Measurements from ENCODE around the gene MYBPHL. TPM values are rescaled to one million over a fixed set of nuclear protein-coding genes. Genes with fewer than 3 reads are reported as not detected.

The MYBPHL gene
- total and polyA plus RNA-seq, 2 experiments from 2014 or later = not detected

DNA sequence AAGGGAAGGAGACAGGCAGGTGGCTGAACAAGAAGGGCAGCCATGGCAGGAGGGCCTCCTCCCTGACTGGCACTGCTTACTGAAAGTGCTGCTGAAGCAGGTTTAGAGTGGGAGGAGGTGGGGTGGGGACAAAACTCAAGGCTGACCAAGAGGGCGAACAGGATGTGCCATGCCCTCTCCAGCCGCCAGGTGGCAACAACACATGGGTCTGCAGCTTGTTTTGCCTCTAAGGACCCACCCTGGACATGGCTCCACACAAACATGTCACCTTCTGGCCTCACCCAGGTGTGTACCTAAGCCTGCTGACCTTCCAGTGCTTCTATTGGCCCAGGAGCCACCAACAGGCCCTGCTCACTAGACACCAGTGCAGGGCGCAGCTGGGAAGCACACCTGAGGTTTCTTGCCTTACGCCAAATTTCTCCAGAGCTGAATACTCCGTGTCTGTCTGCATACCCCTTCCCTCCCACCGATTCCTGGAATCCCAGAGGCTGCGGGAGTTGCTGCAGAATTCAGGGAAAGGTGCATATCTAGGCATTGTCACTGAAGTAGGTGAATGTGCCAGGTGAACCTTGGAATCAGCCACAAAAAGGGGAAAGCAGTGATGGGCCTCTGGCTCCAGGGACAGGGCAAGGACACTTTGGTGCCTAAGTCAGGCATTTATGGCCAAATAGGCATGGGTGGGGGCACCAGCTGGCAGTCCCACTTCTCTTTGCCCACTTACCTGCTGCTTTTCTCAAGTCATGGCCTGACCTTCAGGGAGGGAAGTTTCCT, 29.2 kb downstream of the MYBPHL start:
- no peaks in the 10 kb centered on the region for H3K9me3 ChIP-seq (ENCODE audit: low read depth)
- H3K27ac ChIP-seq = no peak overlapping the region
- H3K4me1 ChIP-seq (ENCODE audit: low read depth) = peaks cover 8% of the 10 kb centered on the region
- H3K36me3 ChIP-seq = no peaks in the 10 kb centered on the region
- peak; percentile 94 for TF ChIP-seq CTCF (IDR thresholded peaks at IDR 0.05; ENCODE audit: low read depth, low read length)
- peak; percentile 75 to 78 for DNase-seq (ENCODE audit: low read depth in 1 of 2, low spot score in 1 of 2)
- no peak overlapping the region for H3K4me3 ChIP-seq
- H3K27me3 ChIP-seq = no peaks in the 10 kb centered on the region

- DNase-seq (ENCODE audit: low read depth in 1 of 2, low spot score in 1 of 2) = no peak
- H3K27ac ChIP-seq = no peak overlapping the region
- TF ChIP-seq CTCF (IDR thresholded peaks at IDR 0.05; ENCODE audit: low read depth, low read length) = no peak
These were observed 31.0 kb downstream of the MYBPHL start for GRCh38 chr1:109275706-109276345.

GRCh38 chr1:109274533-109275476, 32.0 kb downstream of the MYBPHL start:
- TF ChIP-seq CTCF (IDR thresholded peaks at IDR 0.05; ENCODE audit: low read depth, low read length) = no peak
- Histone ChIP-seq H3K9me3 (ENCODE audit: low read depth) (no peaks in the 10 kb centered on the region), H3K36me3 (no peaks in the 10 kb centered on the region), H3K4me3 (no peak overlapping the region), H3K27me3 (no peaks in the 10 kb centered on the region), H3K4me1 (ENCODE audit: low read depth) (peaks cover 8% of the 10 kb centered on the region), H3K27ac (no peak overlapping the region)
- no peak for DNase-seq (ENCODE audit: low read depth in 1 of 2, low spot score in 1 of 2)

More at GRCh38 chr1:109275706-109276345, 31.0 kb downstream of the MYBPHL start:
- H3K27me3 ChIP-seq = no peaks in the 10 kb centered on the region
- H3K4me1 ChIP-seq (ENCODE audit: low read depth) = peaks cover 8% of the 10 kb centered on the region
- no peaks in the 10 kb centered on the region for H3K36me3 ChIP-seq
- no peak overlapping the region for H3K4me3 ChIP-seq
- no peaks in the 10 kb centered on the region for H3K9me3 ChIP-seq (ENCODE audit: low read depth)

DNA sequence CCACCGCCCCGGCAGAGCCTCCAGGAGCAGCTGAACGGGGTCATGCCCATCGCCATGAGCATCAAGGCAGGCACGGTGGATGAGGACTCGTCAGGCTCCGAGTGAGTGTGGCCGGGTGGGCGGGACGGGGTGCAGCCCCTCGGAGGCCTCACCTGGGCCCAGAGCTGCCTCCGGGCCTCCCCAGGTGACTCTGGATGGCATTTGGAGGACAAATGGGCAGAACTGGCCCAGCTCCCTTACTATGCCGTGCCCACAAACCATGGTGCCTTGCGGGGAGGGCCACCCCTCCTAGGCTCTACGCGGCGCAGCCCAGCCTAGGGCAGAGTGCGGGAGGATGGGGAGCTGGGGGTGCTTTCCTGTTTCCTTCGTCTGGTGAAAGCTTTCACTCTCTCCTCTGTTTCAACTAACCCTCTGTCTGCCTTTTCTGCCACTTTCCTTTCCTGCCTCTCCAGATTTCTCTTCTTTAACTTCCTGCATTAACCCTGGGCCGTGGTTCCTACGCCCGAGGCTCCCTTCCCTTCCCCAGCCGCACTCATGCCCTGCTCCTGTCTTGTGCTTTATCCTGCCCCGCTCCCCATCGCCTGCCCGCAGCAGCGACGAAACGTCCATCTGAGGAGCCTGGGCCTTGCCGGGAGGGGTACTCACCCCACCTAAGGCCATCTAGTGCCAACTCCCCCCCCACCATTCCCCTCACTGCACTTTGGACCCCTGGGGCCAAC, 33.1 kb downstream of the MYBPHL start:
- Histone ChIP-seq H3K4me3 (no peak overlapping the region), H3K9me3 (ENCODE audit: low read depth) (no peaks in the 10 kb centered on the region), H3K27me3 (no peaks in the 10 kb centered on the region), H3K27ac (no peak overlapping the region), H3K4me1 (ENCODE audit: low read depth) (peaks cover 8% of the 10 kb centered on the region), H3K36me3 (no peaks in the 10 kb centered on the region)
- TF ChIP-seq CTCF (IDR thresholded peaks at IDR 0.05; ENCODE audit: low read depth, low read length) = no peak
- no peak for DNase-seq (ENCODE audit: low read depth in 1 of 2, low spot score in 1 of 2)
